ENCODE data around the gene ZNF8.

The ZNF8 gene

DNA sequence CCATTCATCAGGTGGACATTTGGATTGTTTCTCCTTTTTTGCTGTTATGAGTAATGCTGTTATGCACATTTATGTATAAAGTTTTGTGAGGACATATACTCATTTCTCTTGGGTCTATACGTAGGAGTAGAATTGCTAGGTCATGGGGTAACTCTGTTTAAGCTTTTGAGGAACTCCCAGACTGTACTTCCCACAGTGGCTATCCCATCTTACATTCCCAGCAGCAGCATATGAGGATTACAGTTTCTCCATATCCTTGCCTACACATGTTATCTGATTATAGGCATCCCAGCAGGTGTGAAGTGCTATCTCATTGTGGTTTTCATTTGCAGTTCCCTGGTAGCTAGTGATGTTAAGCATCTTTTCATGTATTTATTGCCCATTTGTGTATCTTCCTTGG, 53.9 kb downstream of the ZNF8 start:
- Histone ChIP-seq H3K4me3 (no peak overlapping the region), H3K27ac (no peak overlapping the region)
- TF ChIP-seq, protein P1, sequence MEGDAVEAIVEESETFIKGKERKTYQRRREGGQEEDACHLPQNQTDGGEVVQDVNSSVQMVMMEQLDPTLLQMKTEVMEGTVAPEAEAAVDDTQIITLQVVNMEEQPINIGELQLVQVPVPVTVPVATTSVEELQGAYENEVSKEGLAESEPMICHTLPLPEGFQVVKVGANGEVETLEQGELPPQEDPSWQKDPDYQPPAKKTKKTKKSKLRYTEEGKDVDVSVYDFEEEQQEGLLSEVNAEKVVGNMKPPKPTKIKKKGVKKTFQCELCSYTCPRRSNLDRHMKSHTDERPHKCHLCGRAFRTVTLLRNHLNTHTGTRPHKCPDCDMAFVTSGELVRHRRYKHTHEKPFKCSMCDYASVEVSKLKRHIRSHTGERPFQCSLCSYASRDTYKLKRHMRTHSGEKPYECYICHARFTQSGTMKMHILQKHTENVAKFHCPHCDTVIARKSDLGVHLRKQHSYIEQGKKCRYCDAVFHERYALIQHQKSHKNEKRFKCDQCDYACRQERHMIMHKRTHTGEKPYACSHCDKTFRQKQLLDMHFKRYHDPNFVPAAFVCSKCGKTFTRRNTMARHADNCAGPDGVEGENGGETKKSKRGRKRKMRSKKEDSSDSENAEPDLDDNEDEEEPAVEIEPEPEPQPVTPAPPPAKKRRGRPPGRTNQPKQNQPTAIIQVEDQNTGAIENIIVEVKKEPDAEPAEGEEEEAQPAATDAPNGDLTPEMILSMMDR (IDR thresholded peaks at IDR 0.05), result no peak
- no peak for DNase-seq (ENCODE audit: low spot score)

DNA sequence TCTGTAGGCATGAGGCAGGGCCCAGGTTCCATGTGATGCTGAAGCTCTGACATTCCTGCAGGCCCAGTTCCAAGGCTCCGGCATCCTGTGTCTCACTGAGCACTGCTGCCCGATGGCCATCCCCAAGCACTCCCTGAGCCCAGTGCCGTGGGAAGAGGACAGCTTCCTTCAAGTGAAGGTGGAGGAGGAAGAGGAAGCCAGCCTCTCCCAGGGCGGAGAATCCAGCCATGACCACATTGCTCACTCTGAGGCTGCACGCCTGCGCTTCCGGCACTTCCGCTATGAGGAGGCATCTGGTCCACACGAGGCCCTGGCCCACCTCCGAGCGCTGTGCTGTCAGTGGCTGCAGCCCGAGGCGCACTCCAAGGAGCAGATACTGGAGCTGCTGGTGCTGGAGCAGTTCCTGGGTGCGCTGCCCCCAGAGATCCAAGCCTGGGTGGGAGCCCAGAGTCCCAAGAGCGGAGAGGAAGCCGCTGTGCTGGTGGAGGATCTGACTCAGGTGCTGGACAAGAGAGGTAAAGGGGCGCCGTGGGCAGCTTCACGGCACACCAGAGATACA, 56.0 kb downstream of the ZNF8 start:
- TF ChIP-seq, protein P1 (IDR thresholded peaks at IDR 0.05), result no peak

DNA sequence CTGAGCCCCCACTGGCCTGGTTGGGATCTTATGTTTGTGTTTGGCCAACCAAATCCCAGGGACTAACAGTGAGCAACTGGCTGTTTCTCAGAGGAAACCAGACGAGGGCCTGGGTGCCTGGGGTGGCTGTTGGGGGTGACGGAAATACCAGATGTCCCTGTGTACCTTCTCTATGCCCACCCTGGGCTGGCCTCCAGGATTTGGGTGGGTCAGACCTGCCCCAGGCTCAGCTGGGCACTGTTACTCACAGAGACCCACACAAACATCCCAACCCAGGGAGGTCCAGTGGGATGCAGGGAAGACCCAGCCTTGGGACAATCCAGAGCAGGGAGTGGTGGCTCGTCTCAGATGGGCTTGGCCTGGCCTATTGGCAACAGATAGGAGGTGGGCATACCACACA, 56.9 kb downstream of the ZNF8 start:
- Histone ChIP-seq H3K4me3 (no peak overlapping the region), H3K27ac (no peak overlapping the region)

More for the DNA sequence above, 56.0 kb downstream of the ZNF8 start:
- H3K27ac ChIP-seq, result no peak overlapping the region
- DNase-seq (ENCODE audit: low spot score), result no peak
- H3K4me3 ChIP-seq, result no peak overlapping the region

DNA sequence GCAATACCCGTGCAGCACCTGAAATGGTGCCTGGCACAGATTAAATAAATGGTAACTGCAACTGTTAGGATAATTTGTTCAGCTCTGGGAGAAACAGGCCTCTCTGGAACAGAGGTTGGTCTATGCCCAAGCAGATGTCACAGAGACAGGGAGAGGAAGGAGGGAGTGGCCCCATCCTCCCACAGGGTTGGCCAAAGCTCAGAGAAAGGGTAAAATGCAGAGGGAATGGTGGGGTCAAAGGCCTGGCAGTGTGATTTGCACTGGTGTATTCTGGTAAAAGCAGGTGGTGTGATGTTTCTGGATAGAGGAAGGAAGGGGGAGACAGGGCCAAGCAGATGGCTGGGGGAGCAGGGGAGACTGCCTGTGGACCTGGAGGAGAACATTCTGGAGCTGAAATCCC, 57.5 kb downstream of the ZNF8 start:
- no peak for DNase-seq (ENCODE audit: low spot score)
- H3K4me3 ChIP-seq, result no peak overlapping the region
- H3K27ac ChIP-seq, result no peak overlapping the region
- TF ChIP-seq, protein P1 (IDR thresholded peaks at IDR 0.05), result no peak

More for the DNA sequence above, 56.9 kb downstream of the ZNF8 start:
- TF ChIP-seq, protein P1 (IDR thresholded peaks at IDR 0.05), result no peak
- no peak for DNase-seq (ENCODE audit: low spot score)

DNA sequence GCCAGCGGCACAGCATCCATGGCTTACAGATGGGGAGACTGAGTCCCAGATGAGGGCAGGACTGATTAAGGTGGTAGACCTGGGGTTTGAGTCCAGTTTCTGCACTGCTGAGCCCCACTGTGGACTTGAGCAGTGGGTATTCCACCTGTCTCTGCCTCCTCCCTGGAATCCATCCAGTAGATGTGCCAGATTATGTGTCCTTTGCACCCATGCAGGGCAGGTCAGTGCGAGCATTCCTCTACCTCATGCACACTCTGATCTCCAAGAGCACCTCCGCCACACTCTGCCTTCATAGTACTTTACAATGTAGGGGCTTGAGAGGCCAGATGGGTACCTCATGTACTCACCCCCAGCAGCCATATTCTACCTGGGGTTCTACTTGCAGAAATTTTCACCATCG, 58.1 kb downstream of the ZNF8 start:
- TF ChIP-seq, protein P1 (IDR thresholded peaks at IDR 0.05), result no peak
- no peak overlapping the region for H3K27ac ChIP-seq
- H3K4me3 ChIP-seq, result no peak overlapping the region
- no peak for DNase-seq (ENCODE audit: low spot score)

DNA sequence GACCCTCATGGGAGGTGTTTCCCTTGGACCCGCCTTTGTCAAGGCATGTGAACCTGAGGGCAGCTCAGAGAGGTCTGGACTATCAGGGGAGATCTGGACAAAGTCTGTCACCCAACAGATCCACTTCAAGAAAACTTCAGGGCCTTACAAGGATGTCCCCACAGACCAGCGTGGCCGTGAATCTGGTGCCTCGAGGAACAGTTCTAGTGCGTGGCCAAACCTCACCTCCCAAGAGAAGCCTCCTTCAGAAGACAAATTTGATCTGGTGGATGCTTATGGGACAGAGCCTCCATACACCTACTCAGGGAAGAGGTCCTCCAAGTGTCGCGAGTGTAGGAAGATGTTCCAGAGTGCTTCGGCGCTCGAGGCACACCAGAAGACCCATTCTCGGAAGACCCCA, 59.6 kb downstream of the ZNF8 start:
- no peak for DNase-seq (ENCODE audit: low spot score)
- H3K27ac ChIP-seq, result no peak overlapping the region
- TF ChIP-seq, protein P1 (IDR thresholded peaks at IDR 0.05), result no peak
- H3K4me3 ChIP-seq, result no peak overlapping the region

DNA sequence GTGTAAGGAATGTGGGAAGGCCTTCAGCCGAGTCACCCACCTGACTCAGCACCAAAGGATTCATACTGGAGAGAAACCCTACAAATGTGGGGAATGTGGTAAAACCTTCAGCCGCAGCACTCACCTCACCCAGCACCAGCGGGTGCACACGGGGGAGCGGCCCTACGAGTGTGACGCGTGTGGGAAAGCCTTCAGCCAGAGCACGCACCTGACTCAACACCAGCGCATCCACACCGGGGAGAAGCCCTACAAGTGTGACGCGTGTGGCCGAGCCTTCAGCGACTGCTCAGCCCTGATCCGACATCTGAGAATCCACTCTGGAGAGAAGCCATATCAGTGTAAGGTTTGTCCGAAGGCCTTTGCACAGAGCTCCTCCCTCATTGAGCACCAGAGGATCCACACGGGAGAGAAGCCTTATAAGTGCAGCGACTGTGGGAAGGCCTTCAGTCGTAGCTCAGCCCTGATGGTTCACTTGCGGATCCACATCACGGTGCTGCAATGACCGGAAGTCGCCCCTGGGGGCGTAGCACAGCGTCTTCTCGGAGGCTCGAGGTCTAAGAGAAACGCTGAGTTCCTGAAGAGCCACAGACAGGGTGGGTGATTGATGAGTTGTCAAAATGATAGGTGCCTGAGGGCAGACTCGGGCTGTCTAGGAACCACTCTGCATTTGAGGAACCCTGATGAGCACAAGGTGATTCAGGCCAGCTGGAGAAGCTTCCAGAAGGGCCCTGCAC, 60.2 kb downstream of the ZNF8 start:
- no peak overlapping the region for H3K27ac ChIP-seq
- TF ChIP-seq, protein P1 (IDR thresholded peaks at IDR 0.05), result no peak
- DNase-seq (ENCODE audit: low spot score), result no peak
- no peak overlapping the region for H3K4me3 ChIP-seq
